Measurements from ENCODE around the gene ADGRG6. TPM values are rescaled to one million over a fixed set of nuclear protein-coding genes. Genes with fewer than 3 reads are reported as not detected.

ADGRG6 gene
- total RNA-seq, 4 donors from 2014 or later, result 15.7 to 75.2 (median 19.2) TPM

DNA sequence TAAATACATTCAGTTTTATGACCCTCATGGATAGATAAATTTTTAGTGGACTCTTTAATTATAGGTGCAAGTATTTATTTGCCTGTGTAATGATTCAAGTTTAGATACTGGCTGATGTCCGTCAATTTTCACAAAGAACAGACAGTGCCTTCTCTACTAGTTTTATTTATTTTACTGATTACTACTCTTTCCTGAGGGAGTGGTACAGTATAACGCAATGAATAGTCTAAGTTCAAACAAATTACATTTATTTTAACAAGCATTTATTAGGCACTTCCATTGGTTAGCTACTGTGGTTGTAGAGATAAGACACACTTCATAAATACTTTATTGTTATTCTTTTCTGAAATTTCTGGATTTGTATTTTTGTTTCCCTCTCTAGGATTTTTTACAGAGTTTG, 74.3 kb downstream of the ADGRG6 start:
- whole genome bisulfite sequencing, 2 donors (ENCODE audit: low coverage in 1 of 2), result 41 to 57% methylated on average over 2 of the region's 2 CpGs
- intact Hi-C loops (cut with DNase I; ENCODE audit: low total_unique reads), result no loop called here
- Histone ChIP-seq H3K9me3 (no peaks in the 10 kb centered on the region), H3K4me1 (peaks cover 0 to 28% (median 5%) of the 10 kb centered on the region in 4 donors), H3K27ac (no peak overlapping the region), H3K27me3 (no peaks in the 10 kb centered on the region), H3K36me3 (no peaks in the 10 kb centered on the region), H3K4me3 (no peak overlapping the region)
- TF ChIP-seq POLR2AphosphoS5 (IDR thresholded peaks at IDR 0.05), result no peak
- TF ChIP-seq POLR2A (IDR thresholded peaks at IDR 0.05), result no peak
- no peak for TF ChIP-seq EP300 (IDR thresholded peaks at IDR 0.05; ENCODE audit: low read depth)
- TF ChIP-seq, protein P1, sequence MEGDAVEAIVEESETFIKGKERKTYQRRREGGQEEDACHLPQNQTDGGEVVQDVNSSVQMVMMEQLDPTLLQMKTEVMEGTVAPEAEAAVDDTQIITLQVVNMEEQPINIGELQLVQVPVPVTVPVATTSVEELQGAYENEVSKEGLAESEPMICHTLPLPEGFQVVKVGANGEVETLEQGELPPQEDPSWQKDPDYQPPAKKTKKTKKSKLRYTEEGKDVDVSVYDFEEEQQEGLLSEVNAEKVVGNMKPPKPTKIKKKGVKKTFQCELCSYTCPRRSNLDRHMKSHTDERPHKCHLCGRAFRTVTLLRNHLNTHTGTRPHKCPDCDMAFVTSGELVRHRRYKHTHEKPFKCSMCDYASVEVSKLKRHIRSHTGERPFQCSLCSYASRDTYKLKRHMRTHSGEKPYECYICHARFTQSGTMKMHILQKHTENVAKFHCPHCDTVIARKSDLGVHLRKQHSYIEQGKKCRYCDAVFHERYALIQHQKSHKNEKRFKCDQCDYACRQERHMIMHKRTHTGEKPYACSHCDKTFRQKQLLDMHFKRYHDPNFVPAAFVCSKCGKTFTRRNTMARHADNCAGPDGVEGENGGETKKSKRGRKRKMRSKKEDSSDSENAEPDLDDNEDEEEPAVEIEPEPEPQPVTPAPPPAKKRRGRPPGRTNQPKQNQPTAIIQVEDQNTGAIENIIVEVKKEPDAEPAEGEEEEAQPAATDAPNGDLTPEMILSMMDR (IDR thresholded peaks at IDR 0.05), result no peak
- in situ Hi-C loops (cut with MboI; ENCODE audit: low pct_ligation_motif_present in 1 of 4, low pct_unique_long_range_greater_than_20kb in 1 of 4, low sequenced_read_pairs in 3 of 4), result loop anchor here in 3 of 4 donors (25.0 kb wide), 1 partner anchor 214 kb away; no protein-coding TSS in a partner anchor
- DNase-seq, result no peak

DNA sequence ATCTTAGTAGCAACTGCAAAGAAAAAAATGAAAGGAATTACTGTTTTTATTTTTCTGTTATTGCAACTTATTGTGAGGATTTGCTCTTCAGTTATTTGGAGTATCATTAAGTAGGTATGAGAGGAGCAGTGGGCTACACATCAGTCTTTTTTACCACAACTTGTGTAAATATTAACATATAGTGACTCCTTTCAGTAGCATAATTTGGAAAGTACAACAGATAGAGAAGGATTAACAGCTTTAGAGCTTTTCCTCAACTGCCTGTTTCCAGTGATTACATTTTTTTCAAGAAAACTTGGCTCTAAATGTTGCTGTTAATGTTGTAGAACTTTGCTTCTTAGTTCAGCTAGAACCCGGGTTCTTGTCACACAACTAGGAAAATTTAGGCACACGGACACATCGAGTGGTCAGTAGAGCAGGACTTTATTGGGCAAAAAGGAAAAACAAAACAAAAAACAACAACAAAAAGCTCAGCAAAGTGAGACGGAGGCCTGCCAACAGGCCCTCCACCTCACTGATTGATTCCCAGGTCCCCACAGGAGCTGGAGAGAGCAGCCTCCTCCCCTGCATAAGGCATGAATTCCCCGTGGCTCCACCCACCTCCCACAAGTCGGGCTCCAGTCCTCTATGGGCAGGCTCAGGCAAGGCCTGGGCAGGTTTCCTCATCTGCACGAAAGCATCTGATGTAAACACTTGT, 75.1 kb downstream of the ADGRG6 start:
- Histone ChIP-seq H3K36me3 (no peaks in the 10 kb centered on the region), H3K27me3 (no peaks in the 10 kb centered on the region), H3K27ac (no peak overlapping the region), H3K9me3 (no peaks in the 10 kb centered on the region), H3K4me1 (peaks cover 0 to 28% (median 5%) of the 10 kb centered on the region in 4 donors), H3K4me3 (no peak overlapping the region)
- in situ Hi-C loops (cut with MboI; ENCODE audit: low pct_ligation_motif_present in 1 of 4, low pct_unique_long_range_greater_than_20kb in 1 of 4, low sequenced_read_pairs in 3 of 4), result loop anchor here in 3 of 4 donors (25.0 kb wide), 1 partner anchor 215 kb away; no protein-coding TSS in a partner anchor
- intact Hi-C loops (cut with DNase I; ENCODE audit: low total_unique reads), result no loop called here
- TF ChIP-seq, protein P1 (IDR thresholded peaks at IDR 0.05), result no peak
- no peak for TF ChIP-seq EP300 (IDR thresholded peaks at IDR 0.05; ENCODE audit: low read depth)
- no peak for TF ChIP-seq POLR2AphosphoS5 (IDR thresholded peaks at IDR 0.05)
- TF ChIP-seq POLR2A (IDR thresholded peaks at IDR 0.05), result no peak
- 73 to 78% methylated on average over 4 to 7 of the region's 7 CpGs for WGBS, 2 donors (ENCODE audit: low coverage in 1 of 2)
- DNase-seq, result no peak

DNA sequence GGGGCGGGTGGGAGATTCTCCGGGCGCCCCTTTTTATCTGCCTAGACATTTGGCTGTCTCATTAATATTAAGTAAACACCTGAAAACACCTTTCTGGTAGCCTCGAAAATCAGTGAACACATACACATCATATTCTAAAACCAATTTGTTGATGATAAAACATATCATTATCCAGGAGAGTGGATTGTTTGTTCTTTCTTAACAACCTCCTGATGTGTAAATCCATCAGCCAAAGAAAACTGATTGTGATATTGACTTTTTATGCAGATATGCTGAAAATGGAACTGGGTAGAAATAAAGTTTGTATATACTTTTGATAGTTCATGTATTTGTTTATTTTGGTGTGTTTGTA, 75.7 kb downstream of the ADGRG6 start:
- no peak for DNase-seq
- TF ChIP-seq EP300 (IDR thresholded peaks at IDR 0.05; ENCODE audit: low read depth), result no peak
- TF ChIP-seq POLR2AphosphoS5 (IDR thresholded peaks at IDR 0.05), result no peak
- TF ChIP-seq, protein P1 (IDR thresholded peaks at IDR 0.05), result no peak
- no peak for TF ChIP-seq POLR2A (IDR thresholded peaks at IDR 0.05)
- Histone ChIP-seq H3K4me1 (peaks cover 0 to 28% (median 5%) of the 10 kb centered on the region in 4 donors), H3K4me3 (no peak overlapping the region), H3K27ac (no peak overlapping the region), H3K36me3 (no peaks in the 10 kb centered on the region), H3K9me3 (no peaks in the 10 kb centered on the region), H3K27me3 (no peaks in the 10 kb centered on the region)
- 91% methylated on average over 4 of the region's 4 CpGs; no CpG with 5 or more reads in 1 of the 2 donors for WGBS, 2 donors (ENCODE audit: low coverage in 1 of 2)
- in situ Hi-C loops (cut with MboI; ENCODE audit: low pct_ligation_motif_present in 1 of 4, low pct_unique_long_range_greater_than_20kb in 1 of 4, low sequenced_read_pairs in 3 of 4), result loop anchor here in 3 of 4 donors (25.0 kb wide), 1 partner anchor 215 kb away; no protein-coding TSS in a partner anchor
- intact Hi-C loops (cut with DNase I; ENCODE audit: low total_unique reads), result no loop called here

DNA sequence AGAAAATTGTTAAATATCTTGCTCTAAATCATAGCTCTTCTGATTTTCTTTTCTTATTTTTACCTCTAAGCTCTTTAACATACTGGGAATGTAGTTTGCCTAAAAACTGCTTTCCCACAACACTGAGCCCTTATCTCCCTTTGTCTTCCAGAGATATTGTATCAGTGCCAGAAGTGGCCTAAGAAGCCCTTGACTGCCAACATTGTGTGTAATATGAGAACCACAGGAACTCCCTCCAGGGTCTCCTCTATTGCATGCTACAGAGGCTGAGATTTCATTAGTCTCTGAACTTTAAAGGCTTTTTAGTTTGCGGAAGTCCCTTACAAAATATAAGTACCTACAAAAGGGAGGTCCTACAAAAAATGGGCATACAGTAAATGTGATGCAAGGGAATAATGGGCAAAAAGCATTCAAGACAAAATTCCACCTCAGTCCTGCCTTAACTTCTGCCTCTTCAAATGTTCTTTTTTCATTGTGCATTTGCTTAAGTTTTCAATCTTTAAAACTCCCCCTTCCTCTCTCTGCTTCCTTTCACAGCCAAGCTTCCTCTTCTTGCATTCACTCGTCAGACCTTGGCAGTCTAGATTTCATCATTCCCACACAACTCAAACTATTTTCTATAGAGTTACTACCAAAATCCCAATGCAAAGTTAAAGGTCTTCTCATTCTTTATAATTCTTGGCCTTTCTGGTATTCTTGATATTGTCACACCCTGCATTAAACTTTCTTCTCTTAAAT, 76.5 kb downstream of the ADGRG6 start:
- WGBS, 2 donors (ENCODE audit: low coverage in 1 of 2), result 52 to 59% methylated on average over 2 of the region's 2 CpGs
- Histone ChIP-seq H3K27ac (no peak overlapping the region), H3K36me3 (no peaks in the 10 kb centered on the region), H3K4me1 (peaks cover 0 to 28% (median 5%) of the 10 kb centered on the region in 4 donors), H3K27me3 (no peaks in the 10 kb centered on the region), H3K9me3 (no peaks in the 10 kb centered on the region), H3K4me3 (no peak overlapping the region)
- TF ChIP-seq, protein P1 (IDR thresholded peaks at IDR 0.05), result no peak
- TF ChIP-seq POLR2A (IDR thresholded peaks at IDR 0.05), result no peak
- TF ChIP-seq EP300 (IDR thresholded peaks at IDR 0.05; ENCODE audit: low read depth), result no peak
- TF ChIP-seq POLR2AphosphoS5 (IDR thresholded peaks at IDR 0.05), result no peak
- in situ Hi-C loops (cut with MboI; ENCODE audit: low pct_ligation_motif_present in 1 of 4, low pct_unique_long_range_greater_than_20kb in 1 of 4, low sequenced_read_pairs in 3 of 4) (loop anchor here in 3 of 4 donors (25.0 kb wide), 1 partner anchor 216 kb away; no protein-coding TSS in a partner anchor), intact Hi-C loops (cut with DNase I; ENCODE audit: low total_unique reads) (no loop called here)
- no peak for DNase-seq
